Common myeloid progenitor, CD34-positive (primary cell): ENCODE data around the gene PPFIBP2.

Experiments used
- CTCF ChIA-PET: fragments of 350-600 bp; sonication (Branson Sonifier 250); formaldehyde crosslinking; loops from one replicate; lab custom pipeline; 2021; ENCODE audit warnings: antibody characterized with exemption; lab: Charles Lee
- POLR2A ChIA-PET: fragments of 350-600 bp; sonication (Branson Sonifier 250); formaldehyde crosslinking; loops from one replicate; lab custom pipeline; 2021; ENCODE audit warnings: antibody characterized with exemption; lab: Charles Lee
- DNase-seq, 3 donors: peaks; one replicate each; pipeline versions ENCODE4 v3.0.0 to v3.0.0-alpha.2; 2013
- H3K27ac ChIP-seq, 2 experiments: 1 replicate in 1 of 2; 2 replicates in 1 of 2; pipeline ENCODE4 v1.7.0; 2013; ENCODE audit warnings: inconsistent platforms in 2 of 2, low read length in 2 of 2, mild to moderate bottlenecking in 2 of 2, low read depth in 1 of 2, moderate library complexity in 1 of 2; ENCODE audit not compliant: severe bottlenecking in 2 of 2, insufficient read depth in 1 of 2, poor library complexity in 1 of 2
- H3K27me3 ChIP-seq, 5 experiments: replicated peaks in 2 of 5; 1 replicate in 3 of 5; 2 replicates in 2 of 5; pipeline versions ENCODE4 v1.6.1 to v1.7.0; 2013; ENCODE audit warnings: low read length in 4 of 5, mild to moderate bottlenecking in 2 of 5, moderate library complexity in 2 of 5, inconsistent platforms in 1 of 5; ENCODE audit not compliant: insufficient read depth in 5 of 5, control insufficient read depth in 4 of 5
- H3K36me3 ChIP-seq, 4 experiments: 1 replicate in 2 of 4; 2 replicates in 2 of 4; pipeline versions ENCODE4 v1.6.1 to v1.7.0; 2013; ENCODE audit warnings: low read length in 3 of 4, control low read depth in 1 of 4, mild to moderate bottlenecking in 1 of 4; ENCODE audit not compliant: control insufficient read depth in 4 of 4, insufficient read depth in 4 of 4
- H3K4me1 ChIP-seq, 4 experiments: 1 replicate in 3 of 4; 2 replicates in 1 of 4; pipeline versions ENCODE4 v1.6.1 to v1.7.1; 2013; ENCODE audit warnings: low read length in 3 of 4, mild to moderate bottlenecking in 3 of 4, control low read depth in 1 of 4, inconsistent platforms in 1 of 4, moderate library complexity in 1 of 4; ENCODE audit not compliant: control insufficient read depth in 4 of 4, insufficient read depth in 4 of 4; ENCODE audit errors: control extremely low read depth in 1 of 4
- H3K4me3 ChIP-seq, 7 experiments: 1 replicate in 4 of 7; 2 replicates in 3 of 7; pipeline versions ENCODE4 v1.5.1 to v1.7.0; 2013; ENCODE audit warnings: mild to moderate bottlenecking in 7 of 7, low read length in 6 of 7, moderate library complexity in 6 of 7, inconsistent platforms in 2 of 7, low read depth in 2 of 7, control low read depth in 1 of 7; ENCODE audit not compliant: insufficient read depth in 4 of 7, control insufficient read depth in 1 of 7; ENCODE audit errors: extremely low read depth in 1 of 7
- H3K9me3 ChIP-seq, 5 experiments: 1 replicate in 4 of 5; 2 replicates in 1 of 5; pipeline versions ENCODE4 v1.6.1 to v1.7.1; 2013; ENCODE audit warnings: low read length in 4 of 5, mild to moderate bottlenecking in 2 of 5, inconsistent platforms in 1 of 5, low read depth in 1 of 5, moderate library complexity in 1 of 5; ENCODE audit not compliant: control insufficient read depth in 4 of 5, insufficient read depth in 2 of 5; ENCODE audit errors: control extremely low read depth in 1 of 5
- WGBS: methylation state at CpG from one replicate; pipeline ENCODE4 v1.1.5; 2013; ENCODE audit not compliant: insufficient coverage; 5-methylcytosine and 5-hydroxymethylcytosine counted together

PPFIBP2 gene

DNA sequence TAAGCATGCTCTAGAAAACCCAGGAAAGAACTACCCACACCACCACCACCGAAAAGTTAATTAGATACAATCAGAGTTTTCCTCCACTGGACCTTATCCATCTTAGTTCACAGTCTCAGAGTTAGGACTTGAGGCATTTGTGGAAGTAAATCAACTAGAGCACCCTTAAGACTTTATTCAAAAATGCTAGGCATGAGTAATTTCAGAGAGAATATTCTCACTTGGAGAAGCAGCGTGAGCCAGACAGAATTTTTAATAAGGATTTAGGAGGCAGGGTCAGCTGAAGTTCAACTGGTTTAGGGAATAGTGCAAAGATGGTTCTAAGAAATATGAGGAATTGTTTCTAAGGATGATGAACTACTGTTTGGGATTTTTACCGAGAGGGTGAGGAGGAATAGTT lies 29.7 kb upstream of the PPFIBP2 start:
- 96% methylated on average over 2 of the region's 3 CpGs for WGBS
- Histone ChIP-seq H3K4me1 (no peaks in the 10 kb centered on the region), H3K27ac (no peak overlapping the region), H3K36me3 (no peaks in the 10 kb centered on the region), H3K4me3 (no peak overlapping the region), H3K9me3 (no peaks in the 10 kb centered on the region), H3K27me3 (peaks cover 0 to 8% (median 0%) of the 10 kb centered on the region in 5 experiments)
- CTCF ChIA-PET = no interaction called here
- no peak for DNase-seq
- POLR2A ChIA-PET = no interaction called here

DNA sequence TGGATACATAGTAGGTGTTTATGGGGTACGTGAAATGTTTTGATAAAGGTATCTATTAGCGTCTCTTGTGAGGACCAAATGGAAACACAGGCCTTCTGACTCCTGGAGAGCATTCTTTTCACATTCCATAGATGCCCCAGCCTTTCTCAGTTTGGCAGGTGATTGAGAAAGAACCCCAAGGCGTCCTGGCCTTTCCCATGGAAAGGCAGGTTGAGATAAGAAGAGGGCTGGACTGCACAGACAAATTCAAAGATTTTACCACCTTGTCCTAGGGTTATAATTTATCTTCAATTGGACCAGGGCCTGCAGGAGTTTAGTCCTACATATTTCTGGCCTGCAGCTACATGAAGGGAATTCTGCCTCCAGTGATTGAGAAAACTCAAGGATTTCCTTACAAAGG lies 29.2 kb upstream of the PPFIBP2 start:
- Histone ChIP-seq H3K36me3 (no peaks in the 10 kb centered on the region), H3K4me3 (no peak overlapping the region), H3K27ac (no peak overlapping the region), H3K27me3 (peaks cover 0 to 5% (median 0%) of the 10 kb centered on the region in 5 experiments), H3K9me3 (no peaks in the 10 kb centered on the region), H3K4me1 (no peaks in the 10 kb centered on the region)
- POLR2A ChIA-PET = no interaction called here
- DNase-seq = no peak
- WGBS = 100% methylated on average over 1 of the region's 3 CpGs
- CTCF ChIA-PET = no interaction called here

DNA sequence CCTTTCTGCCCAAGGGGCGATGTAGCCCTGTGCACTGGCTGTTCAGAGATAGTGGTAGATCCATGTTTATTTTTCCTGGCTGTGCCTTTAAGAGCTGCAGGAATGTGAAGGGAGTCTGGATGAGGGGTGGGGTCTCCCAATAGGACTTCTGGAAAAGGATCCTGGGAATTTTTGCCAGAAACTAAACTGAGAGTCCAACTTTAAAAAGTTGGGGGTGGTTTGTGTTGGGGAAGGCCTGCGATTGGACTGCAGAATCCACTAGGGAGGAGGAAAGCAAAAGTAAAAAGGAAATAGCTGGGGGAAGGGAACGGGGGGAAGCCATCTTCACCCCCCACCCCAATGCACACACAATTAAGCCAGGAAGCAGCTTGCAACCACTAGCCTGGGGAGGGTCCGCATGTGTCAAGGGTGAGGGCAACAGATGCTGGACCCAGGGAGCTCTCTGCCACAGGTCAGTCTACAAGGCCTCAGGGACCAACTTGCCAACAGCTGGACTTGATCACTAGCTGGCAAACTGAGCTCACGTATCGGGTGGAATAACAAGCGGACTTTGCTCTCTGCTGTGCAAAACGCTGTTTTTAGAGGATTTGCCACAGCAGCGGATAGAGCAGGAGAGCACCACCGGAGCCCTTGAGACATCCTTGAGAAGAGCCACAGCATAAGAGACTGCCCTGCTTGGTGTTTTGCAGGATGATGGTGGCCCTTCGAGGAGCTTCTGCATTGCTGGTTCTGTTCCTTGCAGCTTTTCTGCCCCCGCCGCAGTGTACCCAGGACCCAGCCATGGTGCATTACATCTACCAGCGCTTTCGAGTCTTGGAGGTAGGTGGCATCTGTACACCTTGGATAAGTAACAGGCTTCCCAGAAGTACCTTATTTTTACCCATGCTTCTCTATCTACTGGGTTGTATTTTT lies 28.4 kb upstream of the PPFIBP2 start, which contains the start of gene OLFML1:
OLFML1 (plus strand) TSS at position 321 of the 912 bp plus-strand sequence; CDS start at position 691, 370 bp downstream.
- Histone ChIP-seq H3K4me1 (no peaks in the 10 kb centered on the region), H3K27ac (no peak within 1 kb of the TSS), H3K36me3 (no peaks in the 10 kb centered on the region), H3K4me3 (no peak within 1 kb of the TSS), H3K27me3 (peaks cover 0 to 5% (median 0%) of the 10 kb centered on the region in 5 experiments), H3K9me3 (no peaks in the 10 kb centered on the region)
- ChIA-PET CTCF (no interaction called here), POLR2A (no interaction called here)
- 98% methylated on average over 13 of the region's 15 CpGs for WGBS
- DNase-seq = no peak

DNA sequence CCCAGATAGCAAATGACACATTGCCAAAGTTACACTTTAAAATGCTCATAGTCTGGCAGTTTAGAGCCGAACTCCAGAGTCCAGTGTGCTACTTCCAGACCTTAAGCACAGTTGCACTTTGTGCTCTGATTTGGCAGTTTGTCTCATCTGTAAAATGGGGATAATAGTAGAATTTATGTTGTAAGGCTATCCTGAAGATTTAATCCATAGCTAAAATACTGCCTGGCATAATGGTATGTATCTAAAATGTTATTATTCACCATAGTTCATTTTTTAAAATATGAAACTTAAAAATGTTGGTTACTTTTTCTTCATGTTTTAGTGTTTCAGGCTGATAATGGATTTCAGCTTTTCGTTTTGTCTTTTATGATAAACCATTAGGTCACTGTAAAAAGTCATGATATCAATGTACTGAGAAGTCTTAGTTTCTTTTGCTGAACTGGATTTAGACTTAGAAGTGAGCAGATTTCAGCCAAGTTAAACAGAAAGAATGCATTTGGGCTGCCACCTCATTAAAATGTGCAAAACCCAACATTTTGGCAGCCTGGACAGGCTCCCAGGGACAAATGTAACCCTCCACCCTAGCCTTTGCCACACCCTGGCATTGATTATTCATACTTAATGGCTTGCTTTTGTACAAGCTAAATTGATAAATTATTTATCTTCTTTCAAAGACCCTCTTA lies 27.6 kb upstream of the PPFIBP2 start:
- H3K27me3 ChIP-seq = peaks cover 0 to 6% (median 0%) of the 10 kb centered on the region in 5 experiments
- no peak for DNase-seq
- 83% methylated on average over 1 of the region's 2 CpGs for WGBS
- H3K27ac ChIP-seq = no peak overlapping the region
- POLR2A ChIA-PET = no interaction called here
- H3K4me3 ChIP-seq = no peak overlapping the region
- no peaks in the 10 kb centered on the region for H3K4me1 ChIP-seq
- H3K36me3 ChIP-seq = no peaks in the 10 kb centered on the region
- CTCF ChIA-PET = interaction anchor here (0.7 kb wide), 1 partner anchor 106 kb away, joined by 3 read pairs; no protein-coding TSS in a partner anchor
- H3K9me3 ChIP-seq = no peaks in the 10 kb centered on the region

DNA sequence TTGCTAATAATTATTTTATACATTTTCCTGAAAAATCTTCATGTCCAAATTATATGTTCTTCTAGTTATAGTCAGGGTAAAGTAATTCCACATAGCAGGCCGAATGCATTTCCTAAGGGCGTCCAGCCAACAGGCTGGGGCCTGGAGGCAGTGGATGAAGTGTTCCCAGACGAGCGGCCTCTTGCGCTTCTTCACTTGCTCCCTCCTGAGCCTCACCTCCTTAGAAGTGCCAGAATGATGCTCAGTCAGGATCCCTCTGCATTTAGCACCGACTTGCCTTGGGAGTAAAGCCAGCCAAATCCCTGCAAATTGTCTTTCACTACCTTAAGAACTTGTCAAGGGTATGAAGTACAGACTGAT lies 27.0 kb upstream of the PPFIBP2 start:
- H3K4me1 ChIP-seq = no peaks in the 10 kb centered on the region
- H3K27ac ChIP-seq = no peak overlapping the region
- POLR2A ChIA-PET = no interaction called here
- CTCF ChIA-PET = interaction anchor here (0.7 kb wide), 1 partner anchor 105 kb away, joined by 3 read pairs; no protein-coding TSS in a partner anchor
- no peak for DNase-seq
- no peaks in the 10 kb centered on the region for H3K9me3 ChIP-seq
- no peaks in the 10 kb centered on the region for H3K36me3 ChIP-seq
- WGBS = 98% methylated on average over 6 of the region's 6 CpGs
- H3K4me3 ChIP-seq = no peak overlapping the region
- peaks cover 0 to 6% (median 0%) of the 10 kb centered on the region in 5 experiments for H3K27me3 ChIP-seq

DNA sequence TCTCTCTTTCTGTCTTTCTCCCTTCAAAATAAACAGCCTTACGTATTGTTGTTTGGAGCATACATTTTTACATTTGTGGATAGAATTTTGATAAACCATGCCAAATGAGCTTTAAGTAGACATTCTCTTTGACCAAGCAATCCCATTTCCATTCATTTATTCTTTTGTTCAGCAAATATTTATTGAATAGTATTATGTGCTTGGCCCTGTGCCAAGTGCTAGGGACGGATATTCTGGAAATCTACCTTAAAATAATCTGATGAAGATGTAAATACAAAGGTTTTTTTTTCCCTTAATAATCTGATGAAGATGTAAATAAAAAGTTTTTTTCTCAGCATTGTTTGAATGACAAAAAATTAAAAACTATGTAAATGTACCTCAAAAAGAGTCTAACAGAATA lies 26.4 kb upstream of the PPFIBP2 start:
- ChIA-PET POLR2A (no interaction called here), CTCF (no interaction called here)
- H3K27me3 ChIP-seq = peaks cover 0 to 6% (median 0%) of the 10 kb centered on the region in 5 experiments
- DNase-seq = no peak
- no peaks in the 10 kb centered on the region for H3K9me3 ChIP-seq
- H3K27ac ChIP-seq = no peak overlapping the region
- no peaks in the 10 kb centered on the region for H3K36me3 ChIP-seq
- H3K4me1 ChIP-seq = no peaks in the 10 kb centered on the region
- H3K4me3 ChIP-seq = no peak overlapping the region
- no CpG with 5 or more reads among the region's 2 CpGs for WGBS

DNA sequence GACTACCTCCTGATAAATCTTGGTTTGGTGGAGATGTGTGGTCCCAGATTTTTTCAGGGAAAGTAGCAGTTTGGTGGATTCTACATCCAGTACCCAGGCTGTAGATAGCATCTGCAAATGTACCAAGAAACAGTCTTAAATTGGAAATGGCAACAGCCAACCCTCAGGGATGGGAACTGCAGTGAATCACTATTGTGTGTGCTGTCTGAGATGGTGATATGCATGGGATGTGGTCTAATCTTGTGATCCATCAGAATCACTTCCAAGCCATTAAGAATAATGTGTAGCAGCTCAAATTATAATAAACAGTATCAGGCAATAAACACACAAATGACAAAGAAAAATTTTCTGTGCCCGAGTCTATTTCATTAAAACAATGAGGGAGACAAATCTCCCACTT lies 25.1 kb upstream of the PPFIBP2 start:
- H3K4me3 ChIP-seq = no peak overlapping the region
- H3K36me3 ChIP-seq = no peaks in the 10 kb centered on the region
- no peaks in the 10 kb centered on the region for H3K9me3 ChIP-seq
- POLR2A ChIA-PET = no interaction called here
- no peak for DNase-seq
- peaks cover 0 to 8% (median 0%) of the 10 kb centered on the region in 4 experiments for H3K4me1 ChIP-seq
- WGBS = no CpG with 5 or more reads among the region's 1 CpG
- CTCF ChIA-PET = no interaction called here
- no peak overlapping the region for H3K27ac ChIP-seq
- peaks cover 0 to 4% (median 0%) of the 10 kb centered on the region in 5 experiments for H3K27me3 ChIP-seq
